ENCODE data around the gene DHX40. TPM values are rescaled to one million over a fixed set of nuclear protein-coding genes. Genes with fewer than 3 reads are reported as not detected.
"Not testable (repeated sequence)": the region's sequence is repeated elsewhere in the genome, so short reads cannot be mapped to it uniquely, and the experiment has no call there.

DHX40 gene
- total RNA-seq, 2 experiments from 2014 or later, result 20.0 to 24.4 TPM

- H3K9me3 Mint-ChIP-seq; H3K4me1 Mint-ChIP-seq; DNase-seq; H3K27ac Mint-ChIP-seq; CTCF ChIA-PET; H3K36me3 Mint-ChIP-seq (ENCODE audit: low read depth); H3K4me3 Mint-ChIP-seq; H3K27me3 Mint-ChIP-seq; POLR2A ChIA-PET: not testable (repeated sequence)
Measured at GRCh38 chr17:59584168-59584567, 18.8 kb downstream of the DHX40 start.

GRCh38 chr17:59600169-59600568 is 34.8 kb downstream of the DHX40 start:
- H3K36me3 Mint-ChIP-seq (ENCODE audit: low read depth), result peaks cover 28% of the 10 kb centered on the region
- DNase-seq, result no peak
- H3K27ac Mint-ChIP-seq, result no peak overlapping the region
- peaks cover 15% of the 10 kb centered on the region for H3K4me1 Mint-ChIP-seq
- H3K4me3 Mint-ChIP-seq, result no peak overlapping the region
- no peaks in the 10 kb centered on the region for H3K27me3 Mint-ChIP-seq
- ChIA-PET POLR2A (interaction anchor here (1.6 kb wide), 1 partner anchor 23 kb away, joined by 3 read pairs; no protein-coding TSS in a partner anchor), CTCF (no interaction called here)
- H3K9me3 Mint-ChIP-seq, result no peaks in the 10 kb centered on the region

GRCh38 chr17:59601130-59601529 is 35.7 kb downstream of the DHX40 start:
- Mint-ChIP-seq H3K4me3 (no peak overlapping the region), H3K36me3 (ENCODE audit: low read depth) (peaks cover 33% of the 10 kb centered on the region), H3K27me3 (no peaks in the 10 kb centered on the region), H3K4me1 (peaks cover 15% of the 10 kb centered on the region), H3K27ac (no peak overlapping the region), H3K9me3 (no peaks in the 10 kb centered on the region)
- ChIA-PET CTCF (interaction anchor here (0.7 kb wide), 1 partner anchor 1552 kb away, joined by 6 read pairs; no protein-coding TSS in a partner anchor), POLR2A (interaction anchor here (1.6 to 2.8 kb wide), 2 partner anchors 18 to 22 kb away, joined by 3 to 19 read pairs; partner anchors contain the start of gene CLTC)
- peak; percentile 20 for DNase-seq

- Mint-ChIP-seq H3K27ac (no peak overlapping the region), H3K4me1 (peaks cover 5% of the 10 kb centered on the region), H3K4me3 (no peak overlapping the region), H3K9me3 (no peaks in the 10 kb centered on the region), H3K36me3 (ENCODE audit: low read depth) (peaks cover 29% of the 10 kb centered on the region), H3K27me3 (no peaks in the 10 kb centered on the region)
- no peak for DNase-seq
- POLR2A ChIA-PET, result interaction anchor here (5.3 kb wide), 1 partner anchor 11 kb away, joined by 35 read pairs; the partner anchor contains the start of gene CLTC
- CTCF ChIA-PET, result interaction anchor here (0.6 to 2.8 kb wide), 4 partner anchors 9 to 296 kb away, joined by 3 to 12 read pairs (median 4); no protein-coding TSS in a partner anchor
Measured at GRCh38 chr17:59607061-59607460, 41.7 kb downstream of the DHX40 start.

GRCh38 chr17:59607817-59608403 is 42.5 kb downstream of the DHX40 start:
- H3K4me3 Mint-ChIP-seq, result no peak overlapping the region
- no peaks in the 10 kb centered on the region for H3K27me3 Mint-ChIP-seq
- CTCF ChIA-PET, result interaction anchor here (0.8 to 2.8 kb wide), 3 partner anchors 10 to 297 kb away, joined by 3 to 12 read pairs (median 5); no protein-coding TSS in a partner anchor
- H3K9me3 Mint-ChIP-seq, result no peaks in the 10 kb centered on the region
- POLR2A ChIA-PET, result interaction anchor here (5.3 kb wide), 1 partner anchor 11 kb away, joined by 35 read pairs; the partner anchor contains the start of gene CLTC
- H3K36me3 Mint-ChIP-seq (ENCODE audit: low read depth), result peaks cover 22% of the 10 kb centered on the region
- DNase-seq, result peak; percentile 39
- H3K27ac Mint-ChIP-seq, result no peak overlapping the region
- H3K4me1 Mint-ChIP-seq, result peaks cover 4% of the 10 kb centered on the region

DNA sequence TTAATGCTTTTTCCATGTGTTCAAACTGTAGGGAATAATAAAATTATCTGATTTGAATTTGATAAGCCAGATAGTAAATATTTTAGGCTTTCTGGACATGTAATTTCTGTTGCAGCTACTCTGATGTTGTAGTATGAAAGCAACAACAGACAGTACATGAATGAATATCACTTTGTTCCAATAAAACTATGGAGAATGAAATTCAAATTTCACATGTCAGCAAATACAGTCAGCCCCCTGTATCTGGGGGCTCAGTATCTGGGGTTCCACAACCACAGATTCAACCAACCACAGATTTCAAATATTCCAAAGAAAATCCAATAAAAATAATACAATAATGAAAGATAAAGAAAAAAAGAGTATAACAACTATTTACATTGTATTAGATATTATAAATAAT is 46.1 kb downstream of the DHX40 start:
- ChIA-PET CTCF (no interaction called here), POLR2A (interaction anchor here (5.3 kb wide), 1 partner anchor 7 kb away, joined by 35 read pairs; the partner anchor contains the start of gene CLTC)
- no peaks in the 10 kb centered on the region for H3K9me3 Mint-ChIP-seq
- H3K27ac Mint-ChIP-seq, result no peak overlapping the region
- no peaks in the 10 kb centered on the region for H3K27me3 Mint-ChIP-seq
- DNase-seq, result no peak
- peaks cover 13% of the 10 kb centered on the region for H3K36me3 Mint-ChIP-seq (ENCODE audit: low read depth)
- H3K4me3 Mint-ChIP-seq, result no peak overlapping the region
- H3K4me1 Mint-ChIP-seq, result peaks cover 4% of the 10 kb centered on the region

DNA sequence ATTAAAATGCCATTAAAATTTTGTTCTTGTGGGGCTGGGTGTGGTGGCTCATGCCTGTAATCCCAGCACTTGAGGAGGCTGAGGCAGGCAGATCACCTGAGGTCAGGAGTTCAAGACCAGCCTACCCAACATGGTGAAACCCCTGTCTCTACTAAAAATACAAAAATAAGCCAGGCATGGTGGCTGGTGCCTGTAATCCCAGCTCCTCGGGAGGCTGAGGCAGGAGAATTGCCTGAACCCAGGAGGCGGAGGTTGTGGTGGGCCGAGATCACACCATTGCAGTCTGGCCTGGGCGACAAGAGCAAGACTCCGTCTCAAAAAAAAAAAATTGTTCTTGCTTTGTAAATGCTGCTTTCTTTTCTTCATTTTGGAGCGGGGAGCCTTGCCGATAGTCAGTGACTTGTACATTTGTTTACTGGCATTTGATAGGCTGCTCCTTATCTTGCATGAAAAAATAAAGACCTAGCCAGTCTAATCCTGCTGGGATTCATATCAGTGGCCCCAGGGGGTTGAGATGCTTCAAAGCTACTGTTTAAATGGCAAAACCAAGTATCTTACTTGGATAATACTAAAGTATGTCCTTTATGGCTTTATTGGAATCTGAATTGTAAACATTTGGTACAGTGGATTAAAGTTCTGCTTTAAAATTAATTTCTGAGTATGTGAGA is 51.0 kb downstream of the DHX40 start:
- Mint-ChIP-seq H3K4me1 (peaks cover 25% of the 10 kb centered on the region), H3K4me3 (no peak overlapping the region), H3K36me3 (ENCODE audit: low read depth) (peaks cover 30% of the 10 kb centered on the region), H3K9me3 (no peaks in the 10 kb centered on the region), H3K27me3 (no peaks in the 10 kb centered on the region), H3K27ac (no peak overlapping the region)
- ChIA-PET POLR2A (interaction anchor here (0.7 to 7.3 kb wide), 7 partner anchors 7 to 224 kb away, joined by 3 to 98 read pairs (median 35); partner anchors contain the start of gene DHX40), CTCF (interaction anchor here (3.2 kb wide), 1 partner anchor 8 kb away, joined by 12 read pairs; no protein-coding TSS in a partner anchor)
- no peak for DNase-seq

DNA sequence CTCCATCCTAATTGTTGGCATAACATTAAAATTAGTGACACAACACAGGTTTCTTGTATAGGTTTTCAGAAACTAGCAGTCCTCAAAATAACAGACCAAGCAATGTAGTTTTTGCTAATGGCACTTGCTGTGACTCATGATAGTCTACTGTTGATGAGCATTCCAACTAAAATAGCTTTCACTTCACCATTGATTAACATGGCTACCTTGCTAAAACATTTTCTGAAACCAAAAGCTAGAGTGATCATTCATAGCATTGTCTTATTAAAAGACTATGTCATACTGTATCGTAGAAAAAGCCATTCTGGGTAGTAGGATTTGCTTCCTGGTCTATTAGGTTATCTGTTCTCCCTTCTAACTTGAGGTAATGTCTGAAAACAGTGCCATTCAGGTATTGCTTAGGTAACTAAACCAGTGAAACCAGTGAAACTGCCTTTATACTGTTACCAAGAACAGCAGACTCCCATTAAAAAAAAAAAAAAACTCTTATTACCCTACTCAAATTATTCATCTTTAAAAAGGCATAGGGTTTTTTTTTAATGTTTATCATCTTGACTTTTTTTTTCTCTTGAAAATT is 51.8 kb downstream of the DHX40 start:
- no peaks in the 10 kb centered on the region for H3K9me3 Mint-ChIP-seq
- POLR2A ChIA-PET, result interaction anchor here (0.6 to 7.3 kb wide), 15 partner anchors 8 to 1290 kb away, joined by 3 to 98 read pairs (median 13); partner anchors contain the start of genes DHX40, PTRH2, RNFT1 and VMP1
- H3K27me3 Mint-ChIP-seq, result no peaks in the 10 kb centered on the region
- CTCF ChIA-PET, result interaction anchor here (3.2 kb wide), 1 partner anchor 9 kb away, joined by 12 read pairs; no protein-coding TSS in a partner anchor
- peaks cover 34% of the 10 kb centered on the region for H3K36me3 Mint-ChIP-seq (ENCODE audit: low read depth)
- no peak for DNase-seq
- peak overlapping the region; percentile 99 for H3K27ac Mint-ChIP-seq
- H3K4me1 Mint-ChIP-seq, result peaks cover 33% of the 10 kb centered on the region
- peak overlapping the region; percentile 89 for H3K4me3 Mint-ChIP-seq

- Mint-ChIP-seq H3K36me3 (ENCODE audit: low read depth) (peaks cover 38% of the 10 kb centered on the region), H3K27me3 (no peaks in the 10 kb centered on the region), H3K9me3 (no peaks in the 10 kb centered on the region), H3K4me1 (peaks cover 48% of the 10 kb centered on the region), H3K27ac (peak overlapping the region; percentile 99), H3K4me3 (peak overlapping the region; percentile 89)
- DNase-seq, result no peak
- CTCF ChIA-PET, result interaction anchor here (0.7 to 3.2 kb wide), 8 partner anchors 11 to 512 kb away, joined by 3 to 12 read pairs (median 4); partner anchors contain the start of genes PTRH2, TRIM37 and VMP1
- POLR2A ChIA-PET, result interaction anchor here (0.8 to 7.3 kb wide), 48 partner anchors 10 to 1287 kb away, joined by 3 to 98 read pairs (median 6); partner anchors contain the start of genes CA4, DHX40, GDPD1 and HEATR6
Measured at GRCh38 chr17:59619035-59619297, 53.6 kb downstream of the DHX40 start.

DNA sequence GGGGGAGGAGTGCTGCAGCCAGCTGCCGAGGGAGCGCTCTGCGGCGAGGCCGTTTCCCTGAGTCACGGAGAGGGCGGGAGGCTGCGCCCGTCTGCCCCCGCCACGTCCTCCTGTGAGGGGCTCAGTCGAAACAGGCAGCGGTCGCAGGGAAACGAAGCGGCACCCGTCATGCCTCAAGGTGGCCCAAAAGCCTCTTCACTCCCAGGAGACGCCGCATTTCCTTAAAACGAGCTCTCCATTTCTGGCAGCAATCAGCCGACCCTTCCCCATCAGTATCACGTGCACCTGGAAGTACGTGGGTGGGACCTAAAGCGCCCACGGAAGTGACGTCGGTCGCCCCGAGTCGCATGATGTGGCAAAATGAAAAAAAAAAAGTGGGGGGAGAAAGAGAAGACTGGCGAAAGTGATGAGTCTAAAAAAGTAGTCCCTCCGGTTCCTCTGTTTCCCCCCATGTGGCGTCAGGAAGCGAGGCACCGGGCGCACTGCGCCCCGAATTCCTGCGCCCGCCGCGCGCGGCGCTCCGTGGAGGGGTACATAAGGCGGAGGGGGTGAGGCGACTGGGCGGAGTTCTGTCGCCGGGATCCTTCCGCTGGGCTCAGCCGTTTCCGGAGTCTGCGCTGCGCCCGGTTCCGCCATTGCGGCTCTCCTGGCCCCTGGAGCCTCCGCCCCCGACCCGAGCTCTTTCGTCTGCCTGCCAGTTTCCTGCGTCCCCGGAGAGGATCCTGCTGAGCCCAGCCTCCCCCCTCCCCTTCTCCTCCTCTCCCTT is 54.1 kb downstream of the DHX40 start, which contains the start of gene CLTC:
CLTC (plus strand) TSS at position 598 of the 766 bp plus-strand sequence. CDS start 237 bp downstream, outside the sequence.
- H3K4me1 Mint-ChIP-seq, result peaks cover 50% of the 10 kb centered on the region
- no peaks in the 10 kb centered on the region for H3K9me3 Mint-ChIP-seq
- DNase-seq, result peak; percentile 93
- H3K36me3 Mint-ChIP-seq (ENCODE audit: low read depth), result peaks cover 40% of the 10 kb centered on the region
- CTCF ChIA-PET, result interaction anchor here (0.7 to 3.2 kb wide), 9 partner anchors 11 to 513 kb away, joined by 3 to 12 read pairs (median 4); partner anchors contain the start of genes PTRH2, TRIM37 and VMP1
- peak within 1 kb of the TSS; percentile 99 for H3K27ac Mint-ChIP-seq
- peak within 1 kb of the TSS; percentile 89 for H3K4me3 Mint-ChIP-seq
- POLR2A ChIA-PET, result interaction anchor here (0.6 to 7.3 kb wide), 58 partner anchors 10 to 1287 kb away, joined by 3 to 98 read pairs (median 5); partner anchors contain the start of genes CA4, DHX40, GDPD1 and HEATR6
- no peaks in the 10 kb centered on the region for H3K27me3 Mint-ChIP-seq

DNA sequence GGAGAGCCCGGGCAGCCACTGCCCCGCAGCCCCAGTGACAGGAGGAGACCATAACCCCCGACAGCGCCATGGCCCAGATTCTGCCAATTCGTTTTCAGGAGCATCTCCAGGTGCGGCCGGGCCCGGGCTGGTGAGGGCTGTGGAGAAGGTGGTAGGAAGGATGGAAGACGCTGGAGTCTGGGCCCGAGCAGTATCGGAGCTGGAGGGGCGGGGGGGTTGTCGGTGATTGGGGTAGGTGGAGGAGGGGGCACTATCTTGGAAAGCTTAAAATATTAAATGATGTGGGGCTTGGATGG is 54.6 kb downstream of the DHX40 start:
- Mint-ChIP-seq H3K9me3 (no peaks in the 10 kb centered on the region), H3K4me1 (peaks cover 50% of the 10 kb centered on the region), H3K4me3 (peak overlapping the region; percentile 89), H3K27ac (peak overlapping the region; percentile 99), H3K27me3 (no peaks in the 10 kb centered on the region), H3K36me3 (ENCODE audit: low read depth) (peaks cover 40% of the 10 kb centered on the region)
- ChIA-PET CTCF (interaction anchor here (1.1 to 1.9 kb wide), 5 partner anchors 14 to 309 kb away, joined by 3 to 5 read pairs (median 4); partner anchors contain the start of genes PTRH2 and VMP1), POLR2A (interaction anchor here (0.8 to 7.3 kb wide), 38 partner anchors 11 to 1276 kb away, joined by 3 to 98 read pairs (median 8); partner anchors contain the start of genes CA4, DHX40, PRR11 and PTRH2)
- no peak for DNase-seq

Measured in activated CD4-positive, alpha-beta memory T cell treated with anti-CD3 and anti-CD28 coated beads, Interleukin-2, amount 10 ng/mL, durations not matched to agents 7 days and 5 days (primary cell).